Lower leg skin (tissue), 4 donors: Measurements from ENCODE around the gene PSMD6. TPM values are rescaled to one million over a fixed set of nuclear protein-coding genes. Genes with fewer than 3 reads are reported as not detected.

Source experiments
- DNase-seq, 2 donors: peaks; one replicate each; pipeline ENCODE4 v3.0.0-alpha.2; 2019; ENCODE audit warnings: low spot score in 2 of 2
- H3K4me3 ChIP-seq: fragments of 200-600 bp; sonication (generic); 2 replicates; pipeline ENCODE4 v1.5.1; 2017; ENCODE audit warnings: mild to moderate bottlenecking, low read depth; ENCODE audit not compliant: poor library complexity, severe bottlenecking
- CTCF ChIP-seq, 3 donors: fragments of 450-650 bp; IDR thresholded peaks; one replicate each; pipeline ENCODE4 v1.5.1; 2016; ENCODE audit warnings: antibody characterized with exemption in 3 of 3, mild to moderate bottlenecking in 3 of 3, moderate library complexity in 2 of 3
- POLR2A ChIP-seq, 2 donors: fragments of 450-650 bp; IDR thresholded peaks; one replicate each; pipeline ENCODE4 v1.6.1; 2016 to 2017; ENCODE audit warnings: antibody characterized with exemption in 2 of 2, mild to moderate bottlenecking in 1 of 2, moderate library complexity in 1 of 2
- WGBS, 2 donors: methylation state at CpG; one replicate each; pipeline ENCODE4 v1.1.5; 2018; 5-methylcytosine and 5-hydroxymethylcytosine counted together
- intact Hi-C: fragments of 100-400 bp; cut with DNase I; formaldehyde crosslinking; loops from one replicate; pipeline ENCODE4 v1.15.0; 2023; ENCODE audit warnings: low total_unique reads
- total RNA-seq, 4 donors: library from RNA; depleted of rRNA; stranded (reverse); fragments of >200 nt; gene quantifications; one replicate each; pipeline ENCODE4 v1.1.0, GENCODE V29; 2016

PSMD6 gene
- total RNA-seq, 4 donors from 2014 or later, result 61.6 to 81.2 (median 67.1) TPM

DNA sequence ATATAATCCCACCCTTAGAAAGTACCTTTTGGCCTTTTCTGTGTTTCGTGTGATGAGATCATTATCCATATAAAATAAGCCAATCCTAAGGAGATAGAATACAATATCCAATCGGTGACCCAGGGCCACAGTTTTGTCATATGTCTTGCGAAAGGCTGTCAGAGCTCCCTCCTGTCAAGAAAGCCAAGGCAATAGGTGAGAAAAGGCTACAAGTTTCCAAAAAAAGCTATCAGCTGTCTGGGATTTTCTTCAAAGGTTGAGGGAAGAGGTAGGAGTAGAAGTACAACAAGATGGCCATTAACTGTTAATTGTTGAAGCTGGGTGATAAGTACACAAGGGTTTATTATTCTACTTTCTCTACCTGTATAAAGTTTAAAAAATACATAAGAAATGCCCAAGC lies 4.0 kb downstream of the PSMD6 start:
- intact Hi-C loops, result loop anchor here (10.0 kb wide), 1 partner anchor 64 kb away; no protein-coding TSS in a partner anchor
- no peak for DNase-seq
- H3K4me3 ChIP-seq, result no peak overlapping the region
- WGBS, 2 donors, result 88 to 93% methylated on average over 3 of the region's 3 CpGs
- TF ChIP-seq POLR2A (IDR thresholded peaks at IDR 0.05) (no peak), CTCF (IDR thresholded peaks at IDR 0.05) (no peak)

- H3K4me3 ChIP-seq, result no peak overlapping the region
- no peak for TF ChIP-seq CTCF (IDR thresholded peaks at IDR 0.05)
- WGBS, 2 donors, result 66 to 72% methylated on average over 3 of the region's 3 CpGs
- intact Hi-C loops, result loop anchor here (10.0 kb wide), 1 partner anchor 62 kb away; no protein-coding TSS in a partner anchor
- DNase-seq, result no peak
Measured at GRCh38 chr3:64016941-64017620, 6.2 kb downstream of the PSMD6 start.

DNA sequence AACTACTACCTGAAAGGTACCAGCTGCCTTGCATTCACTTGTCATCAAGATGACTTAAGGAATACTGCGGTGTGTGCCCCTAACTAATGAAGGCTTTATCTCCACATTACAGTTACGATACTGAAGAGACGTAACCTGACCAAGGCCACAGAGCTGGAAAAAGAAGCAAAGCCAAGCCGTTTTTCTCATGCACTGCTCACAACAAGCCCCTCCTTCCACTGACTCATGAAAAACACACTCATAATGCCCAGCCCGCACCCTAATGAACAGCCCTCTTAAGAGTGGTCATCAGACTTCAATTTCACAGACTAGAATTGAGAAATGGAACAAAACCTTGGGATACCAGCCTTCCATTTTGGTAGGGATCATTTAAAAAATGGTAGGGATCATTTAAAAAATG lies 11.6 kb downstream of the PSMD6 start:
- WGBS, 2 donors, result 58 to 78% methylated on average over 5 of the region's 5 CpGs

DNA sequence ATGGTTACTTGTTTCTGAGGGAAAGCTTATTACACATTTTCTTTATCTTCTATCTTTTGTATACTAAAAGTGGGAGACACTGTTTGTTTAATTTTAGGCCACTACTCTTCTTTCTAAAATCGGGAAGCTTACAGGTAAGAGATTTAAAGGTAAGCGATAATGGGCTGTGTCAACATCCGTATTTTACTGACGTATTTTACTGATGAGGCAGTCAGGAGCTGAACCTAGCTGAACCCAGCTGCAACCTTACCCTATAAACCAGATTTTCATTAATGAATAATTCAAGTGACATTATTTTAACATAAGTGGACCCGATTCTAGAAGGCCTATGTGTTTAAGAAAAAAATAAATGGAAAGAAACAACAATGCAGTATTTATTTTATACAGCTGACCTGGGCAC lies 13.1 kb downstream of the PSMD6 start:
- intact Hi-C loops, result loop anchor here (10.0 kb wide), 1 partner anchor 55 kb away; no protein-coding TSS in a partner anchor
- DNase-seq, result no peak
- no peak for TF ChIP-seq POLR2A (IDR thresholded peaks at IDR 0.05)
- TF ChIP-seq CTCF (IDR thresholded peaks at IDR 0.05), result no peak
- H3K4me3 ChIP-seq, result no peak overlapping the region
- WGBS, 2 donors, result 89 to 90% methylated on average over 5 of the region's 5 CpGs

More for the DNA sequence above, 11.6 kb downstream of the PSMD6 start:
- intact Hi-C loops, result loop anchor here (10.0 kb wide), 1 partner anchor 57 kb away; no protein-coding TSS in a partner anchor
- DNase-seq, result no peak
- no peak overlapping the region for H3K4me3 ChIP-seq
- TF ChIP-seq POLR2A (IDR thresholded peaks at IDR 0.05) (no peak), CTCF (IDR thresholded peaks at IDR 0.05) (no peak)

DNA sequence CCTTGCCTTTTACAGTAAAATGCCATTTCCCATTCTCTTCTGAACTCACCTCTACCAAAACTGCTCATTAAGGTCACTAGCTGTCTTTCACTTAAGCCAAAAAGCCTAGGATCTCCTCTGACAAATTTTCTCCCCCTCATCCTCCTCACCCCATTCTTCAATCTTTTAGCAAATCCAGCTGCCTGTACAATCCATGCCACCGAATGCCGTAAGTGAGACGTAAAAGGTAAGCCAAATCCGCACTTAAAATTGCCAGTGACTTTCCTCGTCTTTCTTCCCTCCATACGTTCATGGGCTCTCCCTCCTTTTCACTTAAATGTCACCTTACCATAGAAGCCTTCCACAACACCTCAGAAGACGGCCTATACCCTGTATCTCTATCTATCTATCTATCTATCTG lies 13.8 kb downstream of the PSMD6 start:
- intact Hi-C loops, result no loop called here
- WGBS, 2 donors, result 76 to 90% methylated on average over 7 of the region's 7 CpGs
- H3K4me3 ChIP-seq, result no peak overlapping the region
- TF ChIP-seq POLR2A (IDR thresholded peaks at IDR 0.05), result no peak
- TF ChIP-seq CTCF (IDR thresholded peaks at IDR 0.05), result no peak
- no peak for DNase-seq
